H1 (cell line): ENCODE measurements around the gene PARM1. TPM values are rescaled to one million over a fixed set of nuclear protein-coding genes. Genes with fewer than 3 reads are reported as not detected.

Experiments
- CTCF ChIA-PET: fragments of 300-600 bp; sonication (Branson Sonifier 250); formaldehyde crosslinking; loops from one replicate; lab custom pipeline; 2021; ENCODE audit not compliant: partially characterized antibody; lab: Charles Lee
- POLR2A ChIA-PET: fragments of 300-600 bp; sonication (Branson Sonifier 250); formaldehyde crosslinking; loops from one replicate; lab custom pipeline; 2021; ENCODE audit warnings: inconsistent platforms; ENCODE audit not compliant: partially characterized antibody; lab: Charles Lee
- DNase-seq, 2 experiments: peaks; one replicate each; pipeline versions ENCODE4 v3.0.0 to v3.0.0-alpha.2; 2010 to 2022; ENCODE audit warnings: low spot score in 2 of 2, low read depth in 1 of 2, mixed read lengths in 1 of 2
- FAIRE-seq: peaks from 2 replicates; lab custom pipeline; 2011; peaks lifted over from hg19 to GRCh38; lab: Jason Lieb, UNC
- H2AFZ ChIP-seq: 2 replicates; pipeline ENCODE4 v1.8.1; 2012; ENCODE audit warnings: low read length, inconsistent platforms
- H2AK5ac ChIP-seq: 2 replicates; pipeline ENCODE4 v1.6.1; 2013; ENCODE audit warnings: low read depth, low read length
- H2BK120ac ChIP-seq: replicated peaks from 2 replicates; pipeline ENCODE3; 2013; ENCODE audit warnings: low read depth, low read length, inconsistent platforms
- H2BK12ac ChIP-seq: 2 replicates; pipeline ENCODE4 v1.6.1; 2013; ENCODE audit warnings: low read depth, low read length
- H2BK15ac ChIP-seq: 2 replicates; pipeline ENCODE4 v1.6.1; 2013; ENCODE audit warnings: low read length
- H2BK20ac ChIP-seq: 2 replicates; pipeline ENCODE4 v1.6.1; 2013; ENCODE audit warnings: low read length
- H2BK5ac ChIP-seq: 2 replicates; pipeline ENCODE4 v1.6.1; 2013; ENCODE audit warnings: low read depth, low read length
- H3K14ac ChIP-seq: 2 replicates; pipeline ENCODE4 v1.6.1; 2013; ENCODE audit warnings: inconsistent platforms; ENCODE audit not compliant: insufficient read length
- H3K18ac ChIP-seq: 2 replicates; pipeline ENCODE4 v1.6.1; 2013; ENCODE audit warnings: low read length; ENCODE audit errors: extremely low read depth
- H3K23ac ChIP-seq: 2 replicates; pipeline ENCODE4 v1.6.1; 2013; ENCODE audit warnings: inconsistent platforms; ENCODE audit not compliant: insufficient read length
- H3K23me2 ChIP-seq: 2 replicates; pipeline ENCODE4 v1.6.1; 2013; ENCODE audit warnings: low read depth, low read length
- H3K27ac ChIP-seq: 2 replicates; pipeline ENCODE4 v1.6.1; 2011; ENCODE audit warnings: low read depth, low read length, inconsistent platforms
- H3K27me3 ChIP-seq, 4 experiments: replicated peaks in 1 of 4; 1 replicate in 1 of 4; 2 replicates in 3 of 4; pipeline versions ENCODE4 v1.6.1 to v1.8.1; 2011 to 2013; ENCODE audit warnings: low read length in 3 of 4, mild to moderate bottlenecking in 3 of 4, inconsistent platforms in 2 of 4, mixed read lengths in 2 of 4, moderate library complexity in 1 of 4; ENCODE audit not compliant: control insufficient read depth in 3 of 4, insufficient read depth in 3 of 4; ENCODE audit errors: extremely low read depth in 1 of 4
- H3K36me3 ChIP-seq, 4 experiments: 2 replicates each; pipeline versions ENCODE4 v1.6.1 to v1.8.1; 2011 to 2013; ENCODE audit warnings: mild to moderate bottlenecking in 4 of 4, low read length in 3 of 4, moderate library complexity in 2 of 4, control low read depth in 1 of 4, inconsistent platforms in 1 of 4; ENCODE audit not compliant: insufficient read depth in 4 of 4, control insufficient read depth in 2 of 4
- H3K4ac ChIP-seq: replicated peaks from 2 replicates; pipeline ENCODE3; 2013; ENCODE audit warnings: low read length, low read depth, mixed read lengths, inconsistent platforms; ENCODE audit not compliant: insufficient read length
- H3K4me1 ChIP-seq, 4 experiments: replicated peaks in 1 of 4; 1 replicate in 1 of 4; 2 replicates in 3 of 4; pipeline versions ENCODE4 v1.6.1 to v1.8.1; 2011 to 2013; ENCODE audit warnings: low read length in 3 of 4, inconsistent platforms in 2 of 4, mixed read lengths in 1 of 4; ENCODE audit not compliant: insufficient read depth in 4 of 4, control insufficient read depth in 3 of 4
- H3K4me2 ChIP-seq, 2 experiments: 2 replicates each; pipeline versions ENCODE4 v1.6.1 to v1.8.1; 2011 to 2013; ENCODE audit warnings: low read depth in 2 of 2, low read length in 2 of 2, control low read depth in 1 of 2, inconsistent platforms in 1 of 2, mild to moderate bottlenecking in 1 of 2; ENCODE audit not compliant: insufficient read depth in 1 of 2
- H3K4me3 ChIP-seq, 4 experiments: fragments of 200-600, 300-600 bp in 1 of 4; sonication (generic), shearing (Covaris generic), sonication (Bioruptor Twin) in 1 of 4; 2 replicates each; pipeline versions ENCODE4 v1.5.1 to v1.8.1; 2011 to 2016; ENCODE audit warnings: low read length in 4 of 4, low read depth in 3 of 4, control low read depth in 2 of 4, inconsistent platforms in 2 of 4, mild to moderate bottlenecking in 2 of 4, mixed read lengths in 1 of 4, moderate library complexity in 1 of 4; ENCODE audit not compliant: insufficient read depth in 2 of 4; ENCODE audit errors: extremely low read depth in 1 of 4
- H3K56ac ChIP-seq: replicated peaks from 2 replicates; pipeline ENCODE3; 2013; ENCODE audit warnings: low read depth, mild to moderate bottlenecking, mixed read lengths, low read length, inconsistent platforms; ENCODE audit not compliant: insufficient read length
- H3K79me1 ChIP-seq: 2 replicates; pipeline ENCODE4 v1.6.1; 2013; ENCODE audit warnings: low read depth, low read length, control low read depth
- H3K79me2 ChIP-seq, 2 experiments: 2 replicates each; pipeline versions ENCODE4 v1.6.1 to v1.8.1; 2012 to 2013; ENCODE audit warnings: low read length in 2 of 2, mild to moderate bottlenecking in 2 of 2, inconsistent platforms in 1 of 2; ENCODE audit not compliant: insufficient read depth in 2 of 2, control insufficient read depth in 1 of 2
- H3K9ac ChIP-seq, 4 experiments: replicated peaks in 1 of 4; 1 replicate in 1 of 4; 2 replicates in 3 of 4; pipeline versions ENCODE4 v1.6.1 to v1.8.1; 2011 to 2013; ENCODE audit warnings: low read depth in 3 of 4, low read length in 3 of 4, control low read depth in 2 of 4, mild to moderate bottlenecking in 2 of 4, moderate library complexity in 2 of 4, inconsistent platforms in 1 of 4; ENCODE audit errors: extremely low read depth in 1 of 4
- H3K9me3 ChIP-seq, 2 experiments: 2 replicates each; pipeline versions ENCODE4 v1.6.1 to v1.8.1; 2012 to 2013; ENCODE audit warnings: mild to moderate bottlenecking in 2 of 2, moderate library complexity in 2 of 2, control low read depth in 1 of 2, inconsistent platforms in 1 of 2, low read depth in 1 of 2, low read length in 1 of 2, mixed read lengths in 1 of 2; ENCODE audit not compliant: insufficient read depth in 2 of 2
- H4K20me1 ChIP-seq, 2 experiments: replicated peaks in 1 of 2; 2 replicates each; pipeline versions ENCODE3 to v1.8.1; 2011 to 2013; ENCODE audit warnings: inconsistent platforms in 2 of 2, low read length in 2 of 2, mild to moderate bottlenecking in 1 of 2; ENCODE audit not compliant: insufficient read depth in 2 of 2, control insufficient read depth in 1 of 2
- H4K5ac ChIP-seq: 2 replicates; pipeline ENCODE4 v1.6.1; 2013; ENCODE audit warnings: low read length, low read depth, mixed read lengths, inconsistent platforms; ENCODE audit not compliant: insufficient read length
- H4K8ac ChIP-seq: 2 replicates; pipeline ENCODE4 v1.8.0; 2013; ENCODE audit warnings: mild to moderate bottlenecking, moderate library complexity, low read length, inconsistent platforms; ENCODE audit not compliant: insufficient read depth; ENCODE audit errors: extremely low read depth
- H4K91ac ChIP-seq: replicated peaks from 2 replicates; pipeline ENCODE3; 2013; ENCODE audit warnings: low read length, mixed read lengths, inconsistent platforms; ENCODE audit not compliant: insufficient read length
- EP300 ChIP-seq, 2 experiments: IDR thresholded peaks; 1 replicate in 1 of 2; 2 replicates in 1 of 2; pipeline ENCODE4 v1.6.1; 2011 to 2012; ENCODE audit warnings: low read depth in 2 of 2, low read length in 2 of 2, mild to moderate bottlenecking in 2 of 2, borderline replicate concordance in 1 of 2, inconsistent platforms in 1 of 2, moderate library complexity in 1 of 2
- RXRA ChIP-seq: IDR thresholded peaks from 2 replicates; pipeline ENCODE4 v1.6.1; 2011; ENCODE audit warnings: low read depth, mild to moderate bottlenecking, low read length, moderate library complexity; ENCODE audit not compliant: insufficient read depth
- WGBS, 2 experiments: shearing (Covaris generic) in 1 of 2; methylation state at CpG; one replicate each; pipeline versions ENCODE4 v1.1.6 to v1.1.7; 2013 to 2015; ENCODE audit warnings: low lambda C conversion rate in 2 of 2, mixed read lengths in 2 of 2, inconsistent platforms in 1 of 2, low coverage in 1 of 2, missing lambda C conversion rate in 1 of 2; ENCODE audit not compliant: insufficient replicate concordance in 2 of 2, insufficient coverage in 1 of 2, insufficient read length in 1 of 2; ENCODE audit errors: extremely low coverage in 1 of 2, missing lambda C conversion rate in 1 of 2; 5-methylcytosine and 5-hydroxymethylcytosine counted together
- polyA plus RNA-seq, 7 experiments: library from polyadenylated mRNA; depleted of rRNA in 3 of 7; stranded (reverse) in 5 of 7; unstranded in 2 of 7; fragments of >200 nt in 5 of 7; fragments of 200-250 nt in 2 of 7; gene quantifications; 1 replicate in 5 of 7; 2 replicates in 1 of 7; 4 replicates in 1 of 7; pipeline versions ENCODE4 v1.2.1 to v1.2.3, GENCODE V29; 2011 to 2013; ENCODE audit warnings: missing spikeins in 2 of 7, mixed read lengths in 2 of 7
- total RNA-seq: library from RNA; stranded (reverse); fragmentation: NEBNext Ultra II Directional; extraction: Animal tissue kit (Norgen Biotek cat#: 25700); gene quantifications from 2 replicates; pipeline ENCODE4 v1.2.1, GENCODE V29; 2021

PARM1 gene
- total and polyA plus RNA-seq, 2 of the 8 experiments (the other 6 are each of a cell fraction or from before 2014, with no cell fraction given), result 2.0 to 5.3 TPM

DNA sequence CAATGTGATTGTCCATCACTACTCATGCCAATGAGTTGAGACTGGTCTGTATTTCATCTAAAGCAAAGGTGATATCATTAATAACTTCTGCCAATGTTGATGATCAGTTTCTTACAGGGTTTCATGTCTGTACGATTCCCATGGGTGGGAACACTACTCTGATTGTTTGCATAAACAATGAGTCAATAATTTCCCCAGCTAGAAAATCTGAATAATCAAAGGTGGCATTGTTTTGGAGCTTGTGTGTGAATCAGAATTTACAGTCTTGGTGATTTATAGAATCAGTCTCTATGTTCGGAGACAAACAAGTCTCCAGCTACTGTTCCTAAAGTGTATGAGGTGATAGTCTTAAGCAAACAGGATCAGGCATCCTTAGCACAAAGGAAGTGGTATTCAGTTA, 35.5 kb upstream of the PARM1 start:
- ChIA-PET POLR2A (no interaction called here), CTCF (interaction anchor here (0.9 kb wide), 1 partner anchor 56 kb away, joined by 3 read pairs; no protein-coding TSS in a partner anchor)
- no peak overlapping the region for H3K14ac ChIP-seq
- H4K8ac ChIP-seq, result no peak overlapping the region
- H2BK20ac ChIP-seq, result no peak overlapping the region
- H3K79me1 ChIP-seq, result no peaks in the 10 kb centered on the region
- H2BK5ac ChIP-seq, result no peak overlapping the region
- H2BK120ac ChIP-seq, result no peak overlapping the region
- DNase-seq (no peak), FAIRE-seq (no peak)
- no peaks in the 10 kb centered on the region for H4K20me1 ChIP-seq
- no peak overlapping the region for H2BK12ac ChIP-seq
- H3K9me3 ChIP-seq, result no peaks in the 10 kb centered on the region
- H3K36me3 ChIP-seq, result no peaks in the 10 kb centered on the region
- no peak overlapping the region for H3K56ac ChIP-seq
- H3K79me2 ChIP-seq, result no peaks in the 10 kb centered on the region
- H2AK5ac ChIP-seq, result no peak overlapping the region
- no peak overlapping the region for H2AFZ ChIP-seq
- no peaks in the 10 kb centered on the region for H3K4me1 ChIP-seq
- no peak overlapping the region for H2BK15ac ChIP-seq
- H4K91ac ChIP-seq, result no peak overlapping the region
- H4K5ac ChIP-seq, result no peak overlapping the region
- no peak overlapping the region for H3K18ac ChIP-seq
- no peak overlapping the region for H3K4ac ChIP-seq
- TF ChIP-seq RXRA, result no peak
- TF ChIP-seq EP300 (IDR thresholded peaks at IDR 0.05; ENCODE audit: borderline replicate concordance in 1 of 2, low read depth in 2 of 2, low read length in 2 of 2), result no peak
- H3K27me3 ChIP-seq, result peaks cover 0 to 1% (median 0%) of the 10 kb centered on the region in 4 experiments; a peak in 1 of 7 replicates
- H3K23ac ChIP-seq, result no peak overlapping the region
- no peak overlapping the region for H3K27ac ChIP-seq
- H3K23me2 ChIP-seq, result no peaks in the 10 kb centered on the region
- WGBS, 2 experiments, result 96% methylated on average over 2 of the region's 2 CpGs; no CpG with 5 or more reads in 1 of the 2 experiments
- no peak overlapping the region for H3K9ac ChIP-seq
- H3K4me2 ChIP-seq, result no peak overlapping the region
- no peak overlapping the region for H3K4me3 ChIP-seq
